Peyer's patch (tissue), 4 donors: Measurements from ENCODE around the gene RHBDF2. TPM values are rescaled to one million over a fixed set of nuclear protein-coding genes. Genes with fewer than 3 reads are reported as not detected.
"Not testable (repeated sequence)": the region's sequence is repeated elsewhere in the genome, so short reads cannot be mapped to it uniquely, and the experiment has no call there.

ENCODE experiments used
- DNase-seq, 3 donors: peaks; one replicate each; pipeline ENCODE4 v3.0.0-alpha.2; 2017 to 2019
- H3K27ac ChIP-seq, 4 donors: fragments of 200-600 bp; sonication (generic); one replicate each; pipeline ENCODE4 v1.5.1; 2016 to 2019
- H3K27me3 ChIP-seq, 2 donors: fragments of 200-600 bp; sonication (generic); one replicate each; pipeline ENCODE4 v1.5.1; 2019
- H3K36me3 ChIP-seq, 3 donors: fragments of 200-600 bp; sonication (generic); one replicate each; pipeline ENCODE4 v1.5.1; 2016 to 2019
- H3K4me1 ChIP-seq, 4 donors: fragments of 200-600 bp; sonication (generic); one replicate each; pipeline ENCODE4 v1.5.1; 2016 to 2019
- H3K4me3 ChIP-seq, 4 donors: fragments of 200-600 bp; sonication (generic); 1 replicate in 3 of 4; 2 replicates in 1 of 4; pipeline ENCODE4 v1.5.1; 2016 to 2019; ENCODE audit warnings: mild to moderate bottlenecking in 1 of 4
- H3K9me3 ChIP-seq, 4 donors: fragments of 200-600 bp; sonication (generic); one replicate each; pipeline ENCODE4 v1.5.1; 2016 to 2019; ENCODE audit warnings: mild to moderate bottlenecking in 1 of 4
- POLR2A ChIP-seq, 2 donors: fragments of 450-650 bp; IDR thresholded peaks; one replicate each; pipeline ENCODE4 v1.5.1; 2017; ENCODE audit warnings: antibody characterized with exemption in 2 of 2, mild to moderate bottlenecking in 2 of 2, moderate library complexity in 2 of 2
- total RNA-seq, 4 donors: library from RNA; depleted of rRNA; stranded (reverse); fragments of >200 nt; gene quantifications; one replicate each; pipeline ENCODE4 v1.1.0, GENCODE V29; 2016
- TF ChIP-seq, protein P1 (sequence below), 6 experiments: fragments of 450-650 bp in 4 of 6; fragments of 200-600 bp in 2 of 6; sonication (generic) in 1 of 6; IDR thresholded peaks; one replicate each; pipeline ENCODE4 v1.5.1; 2017 to 2019; ENCODE audit warnings: antibody characterized with exemption in 6 of 6, mild to moderate bottlenecking in 3 of 6, moderate library complexity in 1 of 6

The RHBDF2 gene
- total RNA-seq, 4 donors from 2014 or later, result 8.8 to 225 (median 33.0) TPM

DNA sequence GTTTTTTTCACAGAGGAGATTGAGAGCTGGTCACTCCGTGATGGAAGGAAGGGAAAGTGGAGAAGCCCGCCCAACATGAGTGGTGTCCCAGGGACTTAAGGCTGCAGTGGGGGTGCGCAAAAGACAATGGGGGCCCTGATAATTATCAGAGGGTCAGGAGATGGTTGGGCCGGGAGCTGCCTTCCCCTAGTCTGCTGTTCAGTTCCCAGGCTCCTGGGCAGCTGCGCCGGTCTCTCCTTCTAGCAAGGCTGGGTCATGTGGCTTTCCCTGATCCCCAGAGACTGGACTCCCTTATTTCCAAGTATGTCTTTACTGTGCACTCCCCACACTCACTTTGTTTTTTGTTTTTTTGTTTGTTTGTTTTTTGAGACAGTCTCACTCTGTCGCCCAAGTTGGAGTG lies 20.0 kb upstream of the RHBDF2 start:
- DNase-seq, result no peak
- TF ChIP-seq POLR2A (IDR thresholded peaks at IDR 0.05), result no peak
- TF ChIP-seq, protein P1, sequence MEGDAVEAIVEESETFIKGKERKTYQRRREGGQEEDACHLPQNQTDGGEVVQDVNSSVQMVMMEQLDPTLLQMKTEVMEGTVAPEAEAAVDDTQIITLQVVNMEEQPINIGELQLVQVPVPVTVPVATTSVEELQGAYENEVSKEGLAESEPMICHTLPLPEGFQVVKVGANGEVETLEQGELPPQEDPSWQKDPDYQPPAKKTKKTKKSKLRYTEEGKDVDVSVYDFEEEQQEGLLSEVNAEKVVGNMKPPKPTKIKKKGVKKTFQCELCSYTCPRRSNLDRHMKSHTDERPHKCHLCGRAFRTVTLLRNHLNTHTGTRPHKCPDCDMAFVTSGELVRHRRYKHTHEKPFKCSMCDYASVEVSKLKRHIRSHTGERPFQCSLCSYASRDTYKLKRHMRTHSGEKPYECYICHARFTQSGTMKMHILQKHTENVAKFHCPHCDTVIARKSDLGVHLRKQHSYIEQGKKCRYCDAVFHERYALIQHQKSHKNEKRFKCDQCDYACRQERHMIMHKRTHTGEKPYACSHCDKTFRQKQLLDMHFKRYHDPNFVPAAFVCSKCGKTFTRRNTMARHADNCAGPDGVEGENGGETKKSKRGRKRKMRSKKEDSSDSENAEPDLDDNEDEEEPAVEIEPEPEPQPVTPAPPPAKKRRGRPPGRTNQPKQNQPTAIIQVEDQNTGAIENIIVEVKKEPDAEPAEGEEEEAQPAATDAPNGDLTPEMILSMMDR (IDR thresholded peaks at IDR 0.05), result no peak
- Histone ChIP-seq H3K4me3 (no peak overlapping the region), H3K36me3 (no peaks in the 10 kb centered on the region), H3K27me3 (no peaks in the 10 kb centered on the region), H3K9me3 (no peaks in the 10 kb centered on the region), H3K27ac (no peak overlapping the region), H3K4me1 (peaks cover 2 to 16% (median 7%) of the 10 kb centered on the region in 4 donors)

DNA sequence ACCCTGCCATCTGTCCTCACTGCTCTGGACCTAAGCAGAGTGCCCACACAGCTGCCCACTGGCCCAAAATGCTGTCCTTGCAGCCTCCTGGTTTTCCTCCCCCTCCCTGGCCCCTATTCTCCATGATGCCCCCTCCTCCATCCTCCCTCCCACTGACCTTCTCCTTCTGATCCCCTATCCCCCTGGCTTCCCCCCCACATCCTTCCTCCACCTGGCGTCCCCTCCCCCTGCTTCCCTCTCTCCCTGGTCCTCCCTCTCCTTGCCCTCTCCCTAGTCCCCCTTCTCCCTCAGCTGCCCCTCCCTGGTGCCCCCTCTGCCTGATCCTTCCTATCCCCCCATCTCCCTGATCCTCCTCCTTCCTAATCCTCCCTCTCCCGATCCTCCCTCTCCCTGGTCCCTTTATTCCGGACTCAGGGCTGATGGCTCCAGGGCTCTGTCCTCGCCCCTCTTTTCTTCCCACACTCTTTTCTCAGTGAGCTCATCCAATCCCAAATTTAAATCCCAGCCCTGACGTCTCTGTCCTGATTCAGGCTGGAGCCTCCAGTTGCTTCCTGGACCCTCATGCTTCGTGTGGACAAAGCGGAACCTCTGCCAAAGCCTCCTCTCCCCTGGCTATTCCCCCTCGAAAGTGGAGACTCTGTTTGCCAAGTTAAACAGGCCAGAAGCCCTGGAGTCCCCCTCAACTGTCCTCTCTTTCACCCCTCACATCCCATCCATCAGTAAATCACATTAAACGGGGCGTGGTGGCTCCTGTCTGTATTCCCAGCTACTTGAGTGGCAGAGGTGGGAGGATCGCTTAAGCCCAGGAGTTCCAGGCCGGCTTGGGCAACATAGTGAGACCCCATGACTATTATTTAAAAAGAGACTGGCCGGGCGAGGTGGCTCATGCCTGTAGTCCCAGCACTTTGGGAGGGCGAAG lies 18.1 kb upstream of the RHBDF2 start:
- no peaks in the 10 kb centered on the region for H3K9me3 ChIP-seq
- H3K27me3 ChIP-seq, result no peaks in the 10 kb centered on the region
- H3K4me1 ChIP-seq, result peaks cover 0 to 14% (median 6%) of the 10 kb centered on the region in 4 donors
- no peak overlapping the region for H3K27ac ChIP-seq
- H3K4me3 ChIP-seq, result no peak overlapping the region
- DNase-seq, result no peak
- H3K36me3 ChIP-seq, result no peaks in the 10 kb centered on the region
- TF ChIP-seq, protein P1 (IDR thresholded peaks at IDR 0.05), result no peak
- TF ChIP-seq POLR2A (IDR thresholded peaks at IDR 0.05), result no peak

DNA sequence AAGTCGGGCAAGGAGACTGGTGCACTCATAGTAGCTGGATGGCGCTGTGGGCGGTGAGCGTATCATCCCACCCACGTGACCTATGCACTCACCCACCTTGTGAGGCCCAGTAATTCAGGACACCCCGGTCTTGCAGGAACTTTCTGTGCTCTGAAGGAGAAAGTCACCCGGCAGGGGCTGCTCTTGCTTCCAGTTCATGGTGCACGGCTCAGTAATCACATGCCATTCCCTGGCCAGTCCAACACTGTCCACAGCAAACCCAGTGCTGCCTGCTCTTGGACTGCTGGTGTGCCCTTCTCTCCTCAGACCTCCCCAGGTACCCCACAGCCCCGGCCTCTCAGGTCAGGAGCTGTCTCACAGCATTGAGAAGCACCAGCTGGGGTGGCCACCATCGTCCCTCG lies 16.4 kb upstream of the RHBDF2 start:
- Histone ChIP-seq H3K27me3 (no peaks in the 10 kb centered on the region), H3K4me3 (no peak overlapping the region), H3K27ac (peak overlapping the region in 1 of 4 donors; percentile 17), H3K4me1 (peaks cover 0 to 7% (median 3%) of the 10 kb centered on the region in 4 donors), H3K9me3 (no peaks in the 10 kb centered on the region), H3K36me3 (no peaks in the 10 kb centered on the region)
- no peak for TF ChIP-seq POLR2A (IDR thresholded peaks at IDR 0.05)
- TF ChIP-seq, protein P1 (IDR thresholded peaks at IDR 0.05), result no peak
- no peak for DNase-seq

DNA sequence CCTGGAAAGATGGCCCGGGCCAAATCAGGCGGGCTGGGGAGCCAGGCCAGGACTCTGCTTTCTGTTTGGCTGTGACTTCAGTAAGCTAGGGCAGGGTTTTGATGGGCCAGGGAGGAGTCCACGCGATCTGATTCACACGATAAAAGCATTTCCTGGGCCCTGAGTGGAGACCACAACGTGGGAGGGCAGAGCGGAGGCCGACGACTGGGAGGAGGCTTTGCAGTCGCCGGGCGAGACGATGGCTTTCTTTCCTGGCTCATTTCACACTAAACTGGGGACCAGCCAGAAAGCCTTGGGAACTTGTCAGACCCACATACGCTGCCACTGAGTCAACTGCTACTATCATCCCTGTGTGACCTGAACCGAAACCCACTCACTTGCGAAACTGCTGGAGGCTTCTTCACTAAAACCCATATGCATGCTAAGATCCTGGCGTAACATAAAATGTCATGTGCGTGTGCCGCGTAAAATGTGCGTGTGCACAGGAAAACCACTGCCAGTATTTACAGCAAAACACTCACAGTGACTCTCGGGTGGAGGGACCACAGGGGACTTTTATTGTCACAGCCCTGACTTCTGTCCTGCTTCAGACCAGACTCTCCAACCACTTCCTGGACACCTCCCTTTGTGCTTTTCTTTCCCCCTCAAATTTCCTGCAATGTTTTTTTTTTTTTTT lies 14.2 kb upstream of the RHBDF2 start:
- H3K9me3 ChIP-seq, result no peaks in the 10 kb centered on the region
- H3K27me3 ChIP-seq, result no peaks in the 10 kb centered on the region
- no peaks in the 10 kb centered on the region for H3K36me3 ChIP-seq
- peak overlapping the region; percentile 6 to 26 (median 18) for H3K4me3 ChIP-seq
- DNase-seq, result peak in 2 of 3 donors; percentile 82 to 92
- TF ChIP-seq POLR2A (IDR thresholded peaks at IDR 0.05), result peak; percentile 18 to 38
- TF ChIP-seq, protein P1 (IDR thresholded peaks at IDR 0.05), result no peak
- peak overlapping the region; percentile 79 to 88 (median 84) for H3K27ac ChIP-seq
- peaks cover 0 to 7% (median 3%) of the 10 kb centered on the region in 4 donors for H3K4me1 ChIP-seq

DNA sequence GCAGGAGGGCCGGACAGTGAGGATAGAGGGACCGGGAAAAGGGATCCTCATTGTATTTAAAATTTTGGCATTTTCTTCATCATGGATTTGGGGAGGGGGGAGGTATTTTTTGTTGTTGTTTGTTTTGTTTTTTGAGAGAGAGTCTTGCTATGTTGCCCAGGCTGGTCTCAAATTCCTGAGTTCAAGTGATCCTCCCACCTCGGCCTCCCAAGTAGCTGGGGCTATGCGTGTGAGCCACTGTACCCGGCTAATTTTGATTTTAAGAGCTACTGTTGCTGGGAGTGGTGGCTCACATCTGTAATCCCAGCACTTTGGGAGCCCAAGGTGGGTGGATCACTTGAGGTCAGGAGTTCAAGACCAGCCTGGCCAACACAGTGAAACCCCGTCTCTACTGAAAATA lies 13.1 kb upstream of the RHBDF2 start:
- peak overlapping the region; percentile 79 to 88 (median 84) for H3K27ac ChIP-seq
- not testable (repeated sequence) for H3K27me3 ChIP-seq, DNase-seq, H3K4me3 ChIP-seq, H3K36me3 ChIP-seq, H3K9me3 ChIP-seq, H3K4me1 ChIP-seq

DNA sequence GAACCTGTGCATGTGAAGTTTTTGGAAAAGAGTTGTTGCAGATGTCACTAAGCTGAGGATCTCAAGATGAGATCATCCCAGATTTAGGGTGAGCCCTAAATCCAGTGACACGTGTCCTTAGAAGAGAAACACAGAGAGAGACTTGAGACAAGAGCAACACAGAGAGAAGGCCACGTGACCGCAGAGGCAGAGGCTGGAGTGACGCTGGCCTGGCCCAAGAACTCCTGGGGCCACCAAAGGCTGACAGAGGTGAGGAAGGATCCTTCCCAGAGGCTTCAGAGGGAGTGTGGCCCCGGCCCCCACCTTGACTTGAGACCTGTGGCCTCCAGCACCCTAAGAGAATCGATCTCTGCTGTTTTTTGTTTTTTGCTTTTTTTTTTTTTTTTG lies 12.1 kb upstream of the RHBDF2 start:
- no peaks in the 10 kb centered on the region for H3K27me3 ChIP-seq
- no peak overlapping the region for H3K4me3 ChIP-seq
- H3K36me3 ChIP-seq, result no peaks in the 10 kb centered on the region
- TF ChIP-seq, protein P1 (IDR thresholded peaks at IDR 0.05), result no peak
- no peak for TF ChIP-seq POLR2A (IDR thresholded peaks at IDR 0.05)
- H3K4me1 ChIP-seq, result peaks cover 0 to 7% (median 3%) of the 10 kb centered on the region in 4 donors
- no peaks in the 10 kb centered on the region for H3K9me3 ChIP-seq
- no peak for DNase-seq
- H3K27ac ChIP-seq, result no peak overlapping the region
